ENCODE results near the gene LILRB5. TPM values are rescaled to one million over a fixed set of nuclear protein-coding genes. Genes with fewer than 3 reads are reported as not detected.
A peak's percentile ranks its signal among the peaks of the same experiment; 100 is the strongest.
"Not testable (repeated sequence)": the region's sequence is repeated elsewhere in the genome, so short reads cannot be mapped to it uniquely, and the experiment has no call there.

The LILRB5 gene
- total RNA-seq, 2 experiments from 2014 or later = not detected

GRCh38 chr19:54217517-54218247 lies 39.4 kb downstream of the LILRB5 start:
- POLR2A ChIA-PET; CTCF ChIA-PET; H3K4me1 Mint-ChIP-seq (ENCODE audit: low read depth); intact Hi-C loops (cut with micrococcal nuclease); H3K9me3 Mint-ChIP-seq; H3K4me3 Mint-ChIP-seq; H3K27me3 Mint-ChIP-seq; DNase-seq; H3K27ac Mint-ChIP-seq: not testable (repeated sequence)
- peaks cover 24% of the 10 kb centered on the region for H3K36me3 Mint-ChIP-seq

GRCh38 chr19:54216869-54217268 lies 40.2 kb downstream of the LILRB5 start:
- CTCF ChIA-PET = no interaction called here

GRCh38 chr19:54214734-54215133 lies 42.3 kb downstream of the LILRB5 start:
- CTCF ChIA-PET; intact Hi-C loops (cut with micrococcal nuclease); H3K27ac Mint-ChIP-seq: not testable (repeated sequence)

More at GRCh38 chr19:54216869-54217268, 40.2 kb downstream of the LILRB5 start:
- peaks cover 26% of the 10 kb centered on the region for H3K36me3 Mint-ChIP-seq
- no peaks in the 10 kb centered on the region for H3K27me3 Mint-ChIP-seq
- no peak for DNase-seq
- H3K27ac Mint-ChIP-seq = no peak overlapping the region
- H3K4me1 Mint-ChIP-seq (ENCODE audit: low read depth) = peaks cover 5% of the 10 kb centered on the region
- no peaks in the 10 kb centered on the region for H3K9me3 Mint-ChIP-seq
- no peak overlapping the region for H3K4me3 Mint-ChIP-seq
- POLR2A ChIA-PET = no interaction called here
- intact Hi-C loops (cut with micrococcal nuclease) = no loop called here

GRCh38 chr19:54214217-54214616 lies 42.9 kb downstream of the LILRB5 start:
- intact Hi-C loops (cut with micrococcal nuclease); H3K9me3 Mint-ChIP-seq; H3K27ac Mint-ChIP-seq; POLR2A ChIA-PET; H3K4me3 Mint-ChIP-seq; DNase-seq; H3K27me3 Mint-ChIP-seq: not testable (repeated sequence)
- H3K36me3 Mint-ChIP-seq = peaks cover 42% of the 10 kb centered on the region
- CTCF ChIA-PET = interaction anchor here (0.7 kb wide), 1 partner anchor 46 kb away, joined by 3 read pairs; no protein-coding TSS in a partner anchor
- H3K4me1 Mint-ChIP-seq (ENCODE audit: low read depth) = peaks cover 22% of the 10 kb centered on the region

More at GRCh38 chr19:54214734-54215133, 42.3 kb downstream of the LILRB5 start:
- H3K9me3 Mint-ChIP-seq, H3K27me3 Mint-ChIP-seq, DNase-seq, POLR2A ChIA-PET, H3K4me3 Mint-ChIP-seq: not testable (repeated sequence)
- H3K36me3 Mint-ChIP-seq = peaks cover 39% of the 10 kb centered on the region
- peaks cover 17% of the 10 kb centered on the region for H3K4me1 Mint-ChIP-seq (ENCODE audit: low read depth)

GRCh38 chr19:54211235-54211634 lies 45.8 kb downstream of the LILRB5 start:
- H3K9me3 Mint-ChIP-seq = no peaks in the 10 kb centered on the region
- H3K27me3 Mint-ChIP-seq = no peaks in the 10 kb centered on the region
- H3K4me3 Mint-ChIP-seq = no peak overlapping the region
- POLR2A ChIA-PET = interaction anchor here (1.1 to 8.2 kb wide), 4 partner anchors 9 to 41 kb away, joined by 3 to 103 read pairs (median 13); partner anchors contain the start of genes MBOAT7, RPS9 and TSEN34
- H3K4me1 Mint-ChIP-seq (ENCODE audit: low read depth) = peaks cover 52% of the 10 kb centered on the region
- H3K27ac Mint-ChIP-seq = peak overlapping the region; percentile 89
- no peak for DNase-seq
- peaks cover 57% of the 10 kb centered on the region for H3K36me3 Mint-ChIP-seq
- intact Hi-C loops (cut with micrococcal nuclease) = loop anchor here (2.0 kb wide), 1 partner anchor 50 kb away; no protein-coding TSS in a partner anchor
- CTCF ChIA-PET = interaction anchor here (0.7 to 2.2 kb wide), 3 partner anchors 22 to 55 kb away, joined by 3 to 11 read pairs (median 5); partner anchors contain the start of gene MBOAT7

GRCh38 chr19:54209811-54210494 lies 47.1 kb downstream of the LILRB5 start:
- ChIA-PET CTCF (interaction anchor here (0.6 to 2.2 kb wide), 3 partner anchors 21 to 56 kb away, joined by 3 to 11 read pairs (median 5); partner anchors contain the start of gene MBOAT7), POLR2A (interaction anchor here (1.2 to 8.2 kb wide), 4 partner anchors 10 to 50 kb away, joined by 3 to 103 read pairs (median 14); partner anchors contain the start of genes LENG1, MBOAT7, RPS9 and TSEN34)
- H3K36me3 Mint-ChIP-seq = peaks cover 66% of the 10 kb centered on the region
- intact Hi-C loops (cut with micrococcal nuclease) = loop anchor here (2.0 to 5.0 kb wide), 6 partner anchors 19 to 343 kb away; partner anchors contain the start of genes LENG9, MYADM and TSEN34
- DNase-seq = peak; percentile 37
- no peaks in the 10 kb centered on the region for H3K9me3 Mint-ChIP-seq
- peak overlapping the region; percentile 89 for H3K27ac Mint-ChIP-seq
- peak overlapping the region; percentile 6 for H3K4me3 Mint-ChIP-seq
- H3K27me3 Mint-ChIP-seq = no peaks in the 10 kb centered on the region
- peaks cover 65% of the 10 kb centered on the region for H3K4me1 Mint-ChIP-seq (ENCODE audit: low read depth)

GRCh38 chr19:54209058-54209810 lies 47.8 kb downstream of the LILRB5 start:
- Mint-ChIP-seq H3K36me3 (peaks cover 73% of the 10 kb centered on the region), H3K27me3 (no peaks in the 10 kb centered on the region), H3K4me3 (peak overlapping the region; percentile 58), H3K9me3 (no peaks in the 10 kb centered on the region), H3K4me1 (ENCODE audit: low read depth) (peaks cover 72% of the 10 kb centered on the region), H3K27ac (peak overlapping the region; percentile 89)
- ChIA-PET CTCF (interaction anchor here (0.5 to 2.2 kb wide), 3 partner anchors 23 to 57 kb away, joined by 3 to 11 read pairs (median 6); no protein-coding TSS in a partner anchor), POLR2A (interaction anchor here (3.7 to 8.2 kb wide), 2 partner anchors 9 to 20 kb away, joined by 23 to 103 read pairs; partner anchors contain the start of genes MBOAT7, RPS9 and TSEN34)
- intact Hi-C loops (cut with micrococcal nuclease) = loop anchor here (2.0 to 5.0 kb wide), 5 partner anchors 18 to 342 kb away; partner anchors contain the start of genes LENG9, MYADM and TSEN34
- DNase-seq = no peak

GRCh38 chr19:54208784-54209057 lies 48.4 kb downstream of the LILRB5 start:
- H3K36me3 Mint-ChIP-seq = peaks cover 76% of the 10 kb centered on the region
- intact Hi-C loops (cut with micrococcal nuclease) = loop anchor here (1.0 to 5.0 kb wide), 6 partner anchors 8 to 341 kb away; partner anchors contain the start of genes LENG9, MYADM, RPS9 and TSEN34
- ChIA-PET CTCF (interaction anchor here (0.5 kb wide), 1 partner anchor 34 kb away, joined by 6 read pairs; no protein-coding TSS in a partner anchor), POLR2A (interaction anchor here (1.3 to 8.2 kb wide), 4 partner anchors 8 to 71 kb away, joined by 3 to 103 read pairs (median 17); partner anchors contain the start of genes CNOT3, MBOAT7, RPS9 and TSEN34)
- DNase-seq = no peak
- no peaks in the 10 kb centered on the region for H3K27me3 Mint-ChIP-seq
- no peaks in the 10 kb centered on the region for H3K9me3 Mint-ChIP-seq
- H3K4me3 Mint-ChIP-seq = peak overlapping the region; percentile 58
- H3K4me1 Mint-ChIP-seq (ENCODE audit: low read depth) = peaks cover 77% of the 10 kb centered on the region
- peak overlapping the region; percentile 89 for H3K27ac Mint-ChIP-seq

- Mint-ChIP-seq H3K9me3 (no peaks in the 10 kb centered on the region), H3K27ac (peak overlapping the region; percentile 89), H3K27me3 (no peaks in the 10 kb centered on the region), H3K36me3 (peaks cover 80% of the 10 kb centered on the region), H3K4me3 (peak overlapping the region; percentile 58), H3K4me1 (ENCODE audit: low read depth) (peaks cover 82% of the 10 kb centered on the region)
- CTCF ChIA-PET = interaction anchor here (0.5 to 1.5 kb wide), 2 partner anchors 33 to 58 kb away, joined by 3 to 6 read pairs; no protein-coding TSS in a partner anchor
- DNase-seq = peak; percentile 82
- intact Hi-C loops (cut with micrococcal nuclease) = loop anchor here (1.0 to 5.0 kb wide), 6 partner anchors 8 to 341 kb away; partner anchors contain the start of genes LENG9, MYADM, RPS9 and TSEN34
- POLR2A ChIA-PET = interaction anchor here (0.9 to 8.2 kb wide), 5 partner anchors 8 to 71 kb away, joined by 3 to 103 read pairs (median 11); partner anchors contain the start of genes CNOT3, MBOAT7, RPS9 and TSEN34
Measured at GRCh38 chr19:54207983-54208783, 48.9 kb downstream of the LILRB5 start.

GRCh38 chr19:54207676-54207982 lies 49.4 kb downstream of the LILRB5 start:
- POLR2A ChIA-PET = interaction anchor here (0.9 to 8.2 kb wide), 4 partner anchors 18 to 70 kb away, joined by 3 to 103 read pairs (median 7); partner anchors contain the start of genes CNOT3, MBOAT7 and TSEN34
- peaks cover 80% of the 10 kb centered on the region for H3K36me3 Mint-ChIP-seq
- H3K4me3 Mint-ChIP-seq = peak overlapping the region; percentile 58
- intact Hi-C loops (cut with micrococcal nuclease) = loop anchor here (5.0 kb wide), 3 partner anchors 40 to 340 kb away; partner anchors contain the start of genes LENG9 and MYADM
- H3K27ac Mint-ChIP-seq = peak overlapping the region; percentile 89
- no peaks in the 10 kb centered on the region for H3K9me3 Mint-ChIP-seq
- CTCF ChIA-PET = interaction anchor here (1.5 kb wide), 1 partner anchor 58 kb away, joined by 3 read pairs; no protein-coding TSS in a partner anchor
- H3K27me3 Mint-ChIP-seq = no peaks in the 10 kb centered on the region
- DNase-seq = no peak
- H3K4me1 Mint-ChIP-seq (ENCODE audit: low read depth) = peaks cover 88% of the 10 kb centered on the region

All from activated CD4-positive, alpha-beta memory T cell treated with anti-CD3 and anti-CD28 coated beads for 36 hours (primary cell).